DOHH2 (cell line): ENCODE data around the gene KRT82.

Source experiments
- H3F3A ChIP-seq: fragments of 200-600 bp; sonication (generic), shearing (Covaris generic); 2 replicates; pipeline ENCODE4 v1.6.0; 2016; ENCODE audit warnings: antibody characterized with exemption, mild to moderate bottlenecking; ENCODE audit not compliant: control insufficient read depth, insufficient read depth
- H3K27ac ChIP-seq: fragments of 200-600 bp; sonication (generic); 2 replicates; pipeline ENCODE4 v1.5.1; 2014; ENCODE audit warnings: low read depth, mild to moderate bottlenecking, low read length, moderate library complexity
- H3K27me3 ChIP-seq: fragments of 200-600 bp; sonication (generic); 2 replicates; pipeline ENCODE4 v1.6.1; 2014; ENCODE audit warnings: mild to moderate bottlenecking, low read length, mixed read lengths; ENCODE audit not compliant: control insufficient read depth
- H3K36me3 ChIP-seq: fragments of 200-600 bp; sonication (generic); 2 replicates; pipeline ENCODE4 v1.6.1; 2014; ENCODE audit warnings: mild to moderate bottlenecking, low read length, moderate library complexity, mixed read lengths; ENCODE audit not compliant: control insufficient read depth
- H3K4me1 ChIP-seq: fragments of 200-600 bp; sonication (generic); 2 replicates; pipeline ENCODE4 v1.6.1; 2014; ENCODE audit warnings: mild to moderate bottlenecking, low read length, mixed read lengths; ENCODE audit not compliant: control insufficient read depth
- H3K4me2 ChIP-seq: fragments of 200-600 bp; sonication (generic); 2 replicates; pipeline ENCODE4 v1.6.0; 2014; ENCODE audit warnings: mild to moderate bottlenecking, low read length, moderate library complexity
- H3K4me3 ChIP-seq: fragments of 200-600 bp; sonication (generic); 2 replicates; pipeline ENCODE4 v1.5.1; 2014; ENCODE audit warnings: mild to moderate bottlenecking, low read length, mixed read lengths
- H3K79me2 ChIP-seq: fragments of 200-600 bp; sonication (generic); 2 replicates; pipeline ENCODE4 v1.6.1; 2014; ENCODE audit warnings: mild to moderate bottlenecking, low read length, mixed read lengths; ENCODE audit not compliant: control insufficient read depth
- H3K9me2 ChIP-seq: fragments of 200-600 bp; sonication (generic); replicated peaks from 2 replicates; pipeline ENCODE4 v1.6.1; 2014; ENCODE audit warnings: mild to moderate bottlenecking, low read length, mixed read lengths; ENCODE audit not compliant: control insufficient read depth
- H3K9me3 ChIP-seq: fragments of 200-600 bp; sonication (generic); 2 replicates; pipeline ENCODE4 v1.6.1; 2014; ENCODE audit warnings: antibody characterized with exemption, low read length, mixed read lengths; ENCODE audit not compliant: control insufficient read depth, insufficient read depth
- H4K20me1 ChIP-seq: fragments of 200-600 bp; sonication (generic); 2 replicates; pipeline ENCODE4 v1.6.0; 2014; ENCODE audit warnings: low read depth, mild to moderate bottlenecking, antibody characterized with exemption, low read length, moderate library complexity; ENCODE audit not compliant: control insufficient read depth, insufficient read depth
- CTCF ChIP-seq: fragments of 200-600 bp; sonication (generic); IDR thresholded peaks from one replicate; pipeline ENCODE4 v1.5.1; 2014; ENCODE audit warnings: antibody characterized with exemption, mild to moderate bottlenecking, low read depth, low read length; ENCODE audit not compliant: poor library complexity, severe bottlenecking
- EZH2phosphoT487 ChIP-seq: fragments of 200-600 bp; sonication (generic); IDR thresholded peaks from 2 replicates; pipeline ENCODE4 v1.6.1; 2017; ENCODE audit warnings: borderline replicate concordance, mild to moderate bottlenecking, antibody characterized with exemption, low read length, moderate library complexity, mixed read lengths

The KRT82 gene

DNA sequence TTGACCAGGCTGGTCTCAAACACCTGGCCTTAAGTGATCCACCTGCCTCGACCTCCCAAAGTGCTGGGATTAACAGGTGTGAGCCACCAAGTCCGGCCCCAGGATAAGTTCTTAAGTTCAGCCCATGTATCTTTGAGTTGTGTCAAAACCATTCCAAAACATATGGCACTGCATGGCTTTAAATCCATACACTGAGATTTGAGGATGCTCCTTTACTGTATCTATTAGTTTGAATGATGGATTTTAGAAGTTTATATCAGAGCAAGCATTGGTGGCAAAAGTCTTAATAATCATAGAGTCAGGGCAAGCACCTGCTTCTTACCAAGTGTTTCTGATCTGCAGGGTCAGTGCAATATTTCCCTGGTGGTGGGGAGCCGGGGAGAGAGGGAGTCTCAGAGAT lies 39.7 kb upstream of the KRT82 start:
- Histone ChIP-seq H3K79me2 (no peaks in the 10 kb centered on the region), H3K27me3 (peaks cover 6% of the 10 kb centered on the region; the same call in 1 of the 2 replicates), H3F3A (no peaks in the 10 kb centered on the region), H3K4me3 (no peak overlapping the region), H3K4me1 (no peaks in the 10 kb centered on the region), H3K27ac (no peak overlapping the region), H3K4me2 (no peak overlapping the region), H4K20me1 (no peaks in the 10 kb centered on the region), H3K9me3 (no peaks in the 10 kb centered on the region), H3K9me2 (no peaks in the 10 kb centered on the region), H3K36me3 (no peaks in the 10 kb centered on the region)
- TF ChIP-seq CTCF (no peak), EZH2phosphoT487 (no peak)

GRCh38 chr12:52444647-52445595 lies 38.8 kb upstream of the KRT82 start:
- Histone ChIP-seq H3K4me3 (no peak overlapping the region), H3F3A (no peaks in the 10 kb centered on the region), H3K4me1 (no peaks in the 10 kb centered on the region), H3K36me3 (no peaks in the 10 kb centered on the region), H3K9me3 (no peaks in the 10 kb centered on the region), H3K27ac (no peak overlapping the region), H3K79me2 (no peaks in the 10 kb centered on the region), H3K4me2 (no peak overlapping the region), H3K9me2 (no peaks in the 10 kb centered on the region), H3K27me3 (peaks cover 6% of the 10 kb centered on the region; the same call in 1 of the 2 replicates), H4K20me1 (no peaks in the 10 kb centered on the region)
- TF ChIP-seq CTCF = no peak
- no peak for TF ChIP-seq EZH2phosphoT487

DNA sequence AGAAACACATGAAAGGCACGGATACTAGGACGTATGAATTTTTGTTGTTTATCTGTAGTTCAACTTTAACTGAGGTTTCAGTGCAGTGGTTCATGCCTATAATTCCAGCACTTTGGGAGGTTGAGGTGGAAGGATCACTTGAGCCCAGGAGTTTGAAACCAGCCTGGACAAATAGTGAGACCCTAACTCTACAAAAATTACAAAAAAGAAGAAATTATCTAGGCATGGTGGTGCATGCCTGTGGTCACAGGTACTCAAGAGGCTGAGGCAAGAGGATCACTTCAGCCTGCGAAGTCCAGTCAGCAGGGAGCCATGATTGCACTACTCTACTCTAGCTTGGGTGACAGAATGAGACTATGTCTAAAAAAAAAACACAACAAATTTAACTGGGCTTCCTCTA lies 37.8 kb upstream of the KRT82 start:
- Histone ChIP-seq H3K9me2 (no peaks in the 10 kb centered on the region), H3K27me3 (peaks cover 6% of the 10 kb centered on the region; the same call in 1 of the 2 replicates), H3K4me2 (no peak overlapping the region), H3K9me3 (no peaks in the 10 kb centered on the region), H3K79me2 (no peaks in the 10 kb centered on the region), H3K27ac (no peak overlapping the region), H3K4me3 (no peak overlapping the region), H3K4me1 (no peaks in the 10 kb centered on the region), H3K36me3 (no peaks in the 10 kb centered on the region), H3F3A (no peaks in the 10 kb centered on the region), H4K20me1 (no peaks in the 10 kb centered on the region)
- TF ChIP-seq CTCF = no peak
